GM12878 (cell line): Measurements from ENCODE around the gene ANKRD6. TPM values are rescaled to one million over a fixed set of nuclear protein-coding genes. Genes with fewer than 3 reads are reported as not detected.
A peak's percentile ranks its signal among the peaks of the same experiment; 100 is the strongest.
"Not testable (repeated sequence)": the region's sequence is repeated elsewhere in the genome, so short reads cannot be mapped to it uniquely, and the experiment has no call there.

Source experiments
- ATAC-seq: fragments of 200-7000 bp; cut with Tn5 transposase; 3 replicates; pipeline ENCODE4 v1.9.1; 2020; ENCODE audit warnings: mild to moderate bottlenecking, moderate library complexity
- BruUV-seq: library from RNA; stranded (reverse); fragments of 400-500 nt; replicated peaks from 2 replicates; lab custom pipeline; 2021; lab: Mats Ljungman, UMichigan
- CTCF ChIA-PET: fragments of 300-600 bp; sonication (Branson Sonifier 250); formaldehyde crosslinking; extraction: SDS; loops from one replicate; lab custom pipeline; 2021; ENCODE audit warnings: inconsistent platforms; lab: Yijun Ruan, JAX
- POLR2A ChIA-PET: fragments of 350-600 bp; formaldehyde crosslinking; extraction: SDS; loops from one replicate; lab custom pipeline; 2021; ENCODE audit warnings: inconsistent platforms; lab: Charles Lee
- RAD21 ChIA-PET: fragments of 300-600 bp; sonication (Branson Sonifier 250); formaldehyde crosslinking; loops from one replicate; lab custom pipeline; 2023; ENCODE audit warnings: antibody characterized with exemption; ENCODE audit not compliant: unreplicated experiment; lab: Charles Lee
- SMC1A ChIA-PET: fragments of 300-600 bp; sonication (Branson Sonifier 250); formaldehyde crosslinking; loops from one replicate; lab custom pipeline; 2023; ENCODE audit not compliant: unreplicated experiment, uncharacterized antibody; lab: Charles Lee
- DNase-seq: peaks from one replicate; pipeline ENCODE4 v3.0.0-alpha.2; 2011; ENCODE audit warnings: low read depth, low spot score
- FAIRE-seq: peaks from 3 replicates; lab custom pipeline; 2011; peaks lifted over from hg19 to GRCh38; lab: Jason Lieb, UNC
- H2AFZ ChIP-seq: 2 replicates; pipeline ENCODE4 v1.6.0; 2011; ENCODE audit warnings: low read depth, low read length, control low read depth; ENCODE audit not compliant: control insufficient read depth
- H3K27ac ChIP-seq: 2 replicates; pipeline ENCODE4 v1.5.1; 2011; ENCODE audit warnings: control low read depth; ENCODE audit not compliant: control insufficient read depth, insufficient read depth
- H3K27me3 ChIP-seq, 2 experiments: replicated peaks in 1 of 2; 2 replicates each; pipeline versions ENCODE4 v1.6.0 to v1.6.1; 2011; ENCODE audit warnings: low read length in 1 of 2; ENCODE audit not compliant: control insufficient read depth in 2 of 2, insufficient read depth in 2 of 2
- H3K36me3 ChIP-seq, 2 experiments: 2 replicates each; pipeline ENCODE4 v1.5.1; 2011; ENCODE audit warnings: low read length in 1 of 2; ENCODE audit not compliant: control insufficient read depth in 2 of 2, insufficient read depth in 2 of 2
- H3K4me1 ChIP-seq: 2 replicates; pipeline ENCODE4 v1.6.1; 2011; ENCODE audit warnings: mild to moderate bottlenecking, low read length, moderate library complexity, mixed read lengths; ENCODE audit not compliant: control insufficient read depth, insufficient read depth
- H3K4me2 ChIP-seq: 2 replicates; pipeline ENCODE4 v1.6.0; 2011; ENCODE audit warnings: control low read depth; ENCODE audit not compliant: control insufficient read depth, insufficient read depth
- H3K4me3 ChIP-seq: fragments of 200-600 bp; sonication (generic); 2 replicates; pipeline ENCODE4 v1.5.1; 2016
- H3K79me2 ChIP-seq: 2 replicates; pipeline ENCODE4 v1.6.0; 2011; ENCODE audit warnings: low read length; ENCODE audit not compliant: control insufficient read depth, insufficient read depth
- H3K9ac ChIP-seq: 2 replicates; pipeline ENCODE4 v1.8.0; 2011; ENCODE audit warnings: low read length, control low read depth, mixed read lengths; ENCODE audit not compliant: control insufficient read depth, insufficient read depth
- H3K9me3 ChIP-seq: replicated peaks from 3 replicates; pipeline ENCODE4 v1.5.1; 2011; ENCODE audit warnings: mild to moderate bottlenecking, low read length; ENCODE audit not compliant: control insufficient read depth, insufficient read depth
- H4K20me1 ChIP-seq: 2 replicates; pipeline ENCODE4 v1.6.0; 2011; ENCODE audit not compliant: control insufficient read depth, insufficient read depth
- HDAC6 ChIP-seq: fragments of 200-600 bp; sonication (generic); IDR thresholded peaks from one replicate; pipeline ENCODE4 v1.8.0; 2017; ENCODE audit warnings: antibody characterized with exemption; ENCODE audit not compliant: unreplicated experiment
- MTA3 ChIP-seq: IDR thresholded peaks from 2 replicates; pipeline ENCODE4 v1.6.1; 2012; ENCODE audit warnings: low read length, inconsistent platforms, borderline replicate concordance
- NKRF ChIP-seq: fragments of 450-650 bp; conservative IDR thresholded peaks from 2 replicates; pipeline ENCODE4 v1.6.1; 2017; ENCODE audit warnings: mild to moderate bottlenecking, moderate library complexity
- RFX5 ChIP-seq: IDR thresholded peaks from 2 replicates; pipeline ENCODE4 v1.6.1; 2011; ENCODE audit warnings: low read depth, low read length, improper control_type of control experiment
- SIN3A ChIP-seq: IDR thresholded peaks from 2 replicates; pipeline ENCODE4 v1.6.1; 2012; ENCODE audit warnings: low read depth, low read length, improper control_type of control experiment
- SIX5 ChIP-seq: IDR thresholded peaks from 2 replicates; pipeline ENCODE4 v1.6.1; 2011; ENCODE audit warnings: mild to moderate bottlenecking, low read depth, low read length, moderate library complexity; ENCODE audit not compliant: severe bottlenecking
- SREBF2 ChIP-seq: IDR thresholded peaks from 2 replicates; pipeline ENCODE4 v1.6.1; 2012; ENCODE audit warnings: mild to moderate bottlenecking, low read length
- SUPT20H ChIP-seq: IDR thresholded peaks from 2 replicates; pipeline ENCODE4 v1.6.1; 2011; ENCODE audit warnings: low read depth, mild to moderate bottlenecking, low read length, moderate library complexity, borderline replicate concordance; ENCODE audit not compliant: control insufficient read depth
- YBX1 ChIP-seq: fragments of 450-650 bp; IDR thresholded peaks from 2 replicates; pipeline ENCODE4 v1.6.1; 2016; ENCODE audit warnings: antibody characterized with exemption
- ZBTB33 ChIP-seq: fragments of 450-650 bp; IDR thresholded peaks from 2 replicates; pipeline ENCODE4 v1.6.1; 2017; ENCODE audit warnings: mild to moderate bottlenecking
- ZNF24 ChIP-seq: fragments of 450-650 bp; IDR thresholded peaks from 2 replicates; pipeline ENCODE4 v1.6.1; 2017; ENCODE audit warnings: antibody characterized with exemption, mild to moderate bottlenecking
- WGBS: methylation state at CpG from one replicate; pipeline ENCODE4 v1.1.6; 2016; ENCODE audit warnings: low lambda C conversion rate; ENCODE audit not compliant: insufficient replicate concordance, insufficient coverage; ENCODE audit errors: missing lambda C conversion rate; 5-methylcytosine and 5-hydroxymethylcytosine counted together
- in situ Hi-C: fragments of 300-500 bp; cut with MboI; formaldehyde crosslinking; loops from 9 replicates; pipeline ENCODE4 v1.14.3; 2018; ENCODE audit warnings: mixed read lengths
- intact Hi-C: fragments of 100-400 bp; cut with micrococcal nuclease; formaldehyde crosslinking; loops from one replicate; pipeline ENCODE4 v1.14.2; 2022; ENCODE audit not compliant: unreplicated experiment
- polyA plus RNA-seq, 11 experiments: library from polyadenylated mRNA; depleted of rRNA in 4 of 11; unstranded in 6 of 11; stranded (reverse) in 5 of 11; fragments of >200 nt; fragmentation: Nextera tagmentation in 4 of 11; fragmentation: Illumina TruSeq in 1 of 11; extraction: Ambion mirVana in 4 of 11; extraction: Trizol in 1 of 11; gene quantifications; 1 replicate in 1 of 11; 2 replicates in 10 of 11; pipeline versions ENCODE4 v1.2.1 to v1.2.3, GENCODE V29; 2011 to 2016; ENCODE audit warnings: inconsistent platforms in 2 of 11, missing spikeins in 2 of 11, low read depth in 1 of 11
- total RNA-seq, 4 experiments: library from RNA; depleted of rRNA in 3 of 4; stranded (reverse); fragments of >200 nt in 3 of 4; fragmentation: Illumina TruSeq in 1 of 4; extraction: Trizol in 1 of 4; gene quantifications; 2 replicates each; pipeline versions ENCODE4 v1.2.1 to v1.2.3, GENCODE V29; 2013 to 2021

Gene ANKRD6
- total and polyA plus RNA-seq, 10 of the 15 experiments (the other 5 are each of a cell fraction or from before 2014, with no cell fraction given), result 0.03 to 0.90 (median 0.38) TPM

DNA sequence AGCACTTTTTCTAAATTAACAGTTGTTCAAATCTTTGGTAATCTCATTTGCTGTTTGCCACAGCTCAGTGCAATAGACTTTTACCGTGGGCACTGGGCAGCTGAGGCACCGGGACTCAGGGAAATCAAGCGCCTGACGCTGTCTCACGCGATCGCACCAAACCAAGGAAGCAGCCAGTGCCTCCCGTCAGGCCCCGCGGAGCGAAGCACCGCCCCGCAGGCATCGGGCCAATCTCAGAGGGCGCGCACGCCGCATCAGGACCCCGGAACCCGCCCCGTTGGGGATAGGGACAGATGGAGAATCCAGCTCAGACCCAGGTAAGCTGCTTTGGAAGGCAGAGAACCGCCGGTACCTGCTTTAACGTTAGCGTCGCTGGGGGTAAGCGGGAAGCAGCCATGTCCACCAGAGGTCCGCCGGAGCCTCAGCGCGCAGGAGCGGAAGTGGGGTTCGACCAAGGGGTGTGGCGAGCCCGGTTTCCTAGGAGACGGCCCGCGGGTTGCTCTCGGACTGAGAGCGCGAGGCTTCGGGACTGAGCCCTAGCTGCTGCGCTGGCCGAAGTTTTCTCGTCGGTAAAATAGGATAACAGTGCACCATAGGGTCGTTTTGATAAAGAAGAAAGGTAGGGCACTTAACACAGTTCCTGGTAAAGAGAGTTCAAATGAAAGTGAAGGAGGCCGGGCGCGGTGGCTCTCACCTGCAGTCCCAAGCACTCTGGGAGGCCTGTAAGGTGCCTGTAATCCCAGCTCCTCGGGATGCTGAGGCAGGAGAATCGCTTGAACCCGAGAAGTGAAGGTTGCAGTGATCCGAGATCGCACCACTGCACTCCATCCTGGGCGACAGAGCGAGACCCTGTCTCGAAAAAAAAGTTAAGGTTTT, 205.6 kb downstream of the ANKRD6 start, which contains the start of gene LYRM2 (continued):
- TF ChIP-seq YBX1 (no peak), SUPT20H (no peak), NKRF (peak; percentile 69), RFX5 (no peak; the same call in 1 of the 2 replicates)

GRCh38 chr6:89640804-89641203, 207.9 kb downstream of the ANKRD6 start:
- ChIA-PET POLR2A (interaction anchor here (0.6 kb wide), 1 partner anchor 360 kb away, joined by 3 read pairs; no protein-coding TSS in a partner anchor), CTCF (no interaction called here), RAD21 (no interaction called here), SMC1A (no interaction called here)
- FAIRE-seq, result no peak
- intact Hi-C loops (no loop called here), in situ Hi-C loops (no loop called here)
- H3K4me2 ChIP-seq, result no peak overlapping the region
- no TSS peak for BruUV-seq
- no peaks in the 10 kb centered on the region for H4K20me1 ChIP-seq
- peaks cover 16% of the 10 kb centered on the region for H3K79me2 ChIP-seq
- H3K4me1 ChIP-seq, result peaks cover 7% of the 10 kb centered on the region
- 87% methylated on average over 4 of the region's 4 CpGs for WGBS
- no peak overlapping the region for H3K4me3 ChIP-seq
- H3K9me3 ChIP-seq, result no peaks in the 10 kb centered on the region
- H3K27ac ChIP-seq, result no peak overlapping the region
- no peaks in the 10 kb centered on the region for H3K27me3 ChIP-seq
- no peak for ATAC-seq
- no peak for DNase-seq
- no peak overlapping the region for H3K9ac ChIP-seq
- H2AFZ ChIP-seq, result no peak overlapping the region
- H3K36me3 ChIP-seq, result peaks cover 0 to 15% of the 10 kb centered on the region in 2 experiments
- TF ChIP-seq SIN3A (no peak), HDAC6 (no peak), SIX5 (no peak), ZBTB33 (no peak), MTA3 (no peak), ZNF24 (no peak), SREBF2 (no peak)

GRCh38 chr6:89641581-89641980, 208.6 kb downstream of the ANKRD6 start:
- H3K4me1 ChIP-seq, intact Hi-C loops, DNase-seq, H2AFZ ChIP-seq, POLR2A ChIA-PET, H4K20me1 ChIP-seq, SMC1A ChIA-PET, FAIRE-seq, H3K9me3 ChIP-seq, RAD21 ChIA-PET, BruUV-seq, ATAC-seq, H3K27ac ChIP-seq, in situ Hi-C loops, H3K4me2 ChIP-seq, H3K4me3 ChIP-seq, H3K27me3 ChIP-seq, CTCF ChIA-PET, H3K9ac ChIP-seq: not testable (repeated sequence)
- Histone ChIP-seq H3K36me3 (peaks cover 0 to 20% of the 10 kb centered on the region in 2 experiments), H3K79me2 (peaks cover 16% of the 10 kb centered on the region)
- 98% methylated on average over 3 of the region's 3 CpGs for WGBS
